Pancreas (tissue), 10 donors: ENCODE results near the gene EXD2. TPM values are rescaled to one million over a fixed set of nuclear protein-coding genes. Genes with fewer than 3 reads are reported as not detected.

Experiments used
- ATAC-seq, 4 donors: fragments of 200-7000 bp; cut with Tn5 transposase; one replicate each; pipeline versions ENCODE4 v1.8.0 to v1.9.1; 2020; ENCODE audit warnings: mild to moderate bottlenecking in 4 of 4, moderate library complexity in 4 of 4
- DNase-seq, 6 donors: peaks; one replicate each; pipeline ENCODE4 v3.0.0-alpha.2; 2020
- FAIRE-seq: peaks from 2 replicates; lab custom pipeline; 2012; peaks lifted over from hg19 to GRCh38; lab: Jason Lieb, UNC
- H3K27ac ChIP-seq, 4 donors: fragments of 200-600 bp; sonication (generic); 1 replicate in 3 of 4; 2 replicates in 1 of 4; pipeline versions ENCODE4 v1.5.0 to v1.8.0; 2020
- H3K27me3 ChIP-seq, 4 donors: fragments of 200-600 bp; one replicate each; pipeline ENCODE4 v1.8.0; 2021
- H3K36me3 ChIP-seq, 3 donors: fragments of 200-600 bp; sonication (generic) in 1 of 3; one replicate each; pipeline versions ENCODE4 v1.5.0 to v1.8.0; 2020 to 2021
- H3K4me1 ChIP-seq, 3 donors: fragments of 200-600 bp; one replicate each; pipeline ENCODE4 v1.8.0; 2021
- H3K4me3 ChIP-seq, 4 donors: fragments of 200-600 bp; sonication (generic) in 2 of 4; one replicate each; pipeline versions ENCODE4 v1.5.0 to v1.8.0; 2020 to 2021
- H3K9me3 ChIP-seq, 4 donors: fragments of 200-600 bp; one replicate each; pipeline ENCODE4 v1.8.0; 2021
- CTCF ChIP-seq, 4 donors: fragments of 200-600 bp; sonication (generic) in 3 of 4; IDR thresholded peaks; one replicate each; pipeline versions ENCODE4 v1.5.0 to v1.8.0; 2021; ENCODE audit warnings: antibody characterized with exemption in 4 of 4
- WGBS, 2 donors: extraction: QIAGEN DNeasy Blood & Tissue Kit; methylation state at CpG; one replicate each; pipeline ENCODE4 v1.1.7; 2013; 5-methylcytosine and 5-hydroxymethylcytosine counted together
- intact Hi-C, 3 donors: fragments of 100-400 bp; cut with DNase I; formaldehyde crosslinking; loops; one replicate each; pipeline versions ENCODE4 v1.11.1 to v1.14.2; 2022
- polyA plus RNA-seq, 2 donors: library from polyadenylated mRNA; stranded (reverse); fragments of 200-250 nt; gene quantifications; one replicate each; pipeline ENCODE4 v1.2.3, GENCODE V29; 2013
- total RNA-seq, 6 donors: library from RNA; stranded (reverse); fragmentation: NEBNext Ultra II Directional in 4 of 6; extraction: Animal tissue kit (Norgen Biotek cat#: 25700) in 4 of 6; gene quantifications; one replicate each; pipeline versions ENCODE4 v1.2.1 to v1.2.4, GENCODE V29; 2021 to 2023
- donor health status: healthy with polysubstance abuse.
- donor health status: DM: no; HTN: no; CAD: no; lungs with moderate emphysema.
- donor health status: DM: no; HTN: no; CAD: no.
- donor health status: control.
- donor health status: control.
- donor health status: Bipolar disorder and iron deficiency.
- donor health status: DM: yes; HTN: yes; CAD: no.
- donor health status: DM: no; HTN: no; CAD: no.
- donor health status: DM: no; HTN: no; CAD: no.
- donor health status: DM: yes; HTN: yes; CAD: no.

EXD2 gene
- total and polyA plus RNA-seq, 8 donors = 9.5 to 24.5 (median 18.5) TPM

GRCh38 chr14:69151458-69152180, 39.7 kb upstream of the EXD2 start:
- Histone ChIP-seq H3K27ac (peak overlapping the region; percentile 83 to 98 (median 88)), H3K9me3 (no peaks in the 10 kb centered on the region), H3K36me3 (no peaks in the 10 kb centered on the region), H3K27me3 (no peaks in the 10 kb centered on the region), H3K4me3 (peak overlapping the region; percentile 89 to 90 (median 90)), H3K4me1 (peaks cover 13 to 38% (median 26%) of the 10 kb centered on the region in 3 donors)
- FAIRE-seq (no peak), ATAC-seq (peak; percentile 72 to 82 (median 74)), DNase-seq (peak; percentile 76 to 91 (median 79))
- WGBS, 2 donors = 0 to 1% methylated on average over 46 to 57 of the region's 57 CpGs
- intact Hi-C loops = no loop called here
- peak; percentile 18 to 29 (median 21) for TF ChIP-seq CTCF (IDR thresholded peaks at IDR 0.05)

GRCh38 chr14:69152181-69152901, 39.0 kb upstream of the EXD2 start:
- H3K4me1 ChIP-seq = peaks cover 13 to 32% (median 24%) of the 10 kb centered on the region in 3 donors
- DNase-seq = peak in 3 of 6 donors; percentile 23 to 62 (median 52)
- H3K9me3 ChIP-seq = no peaks in the 10 kb centered on the region
- H3K4me3 ChIP-seq = peak overlapping the region; percentile 89 to 90 (median 90)
- no peak for TF ChIP-seq CTCF (IDR thresholded peaks at IDR 0.05)
- peak; percentile 25 to 44 (median 28) for ATAC-seq
- no peak for FAIRE-seq
- H3K36me3 ChIP-seq = no peaks in the 10 kb centered on the region
- intact Hi-C loops = no loop called here
- H3K27me3 ChIP-seq = no peaks in the 10 kb centered on the region
- WGBS, 2 donors = 0 to 1% methylated on average over 31 to 38 of the region's 38 CpGs
- H3K27ac ChIP-seq = peak overlapping the region; percentile 83 to 98 (median 88)

- Histone ChIP-seq H3K4me3 (peak within 1 kb of the TSS; percentile 89 to 90 (median 90)), H3K27ac (peak within 1 kb of the TSS; percentile 86 to 98 (median 91)), H3K9me3 (no peaks in the 10 kb centered on the region), H3K27me3 (no peaks in the 10 kb centered on the region), H3K36me3 (no peaks in the 10 kb centered on the region), H3K4me1 (peaks cover 13 to 32% (median 20%) of the 10 kb centered on the region in 3 donors)
- TF ChIP-seq CTCF (IDR thresholded peaks at IDR 0.05) = no peak
- WGBS, 2 donors = 0 to 2% methylated on average over 11 to 26 of the region's 26 CpGs
- no peak for FAIRE-seq
- no peak for ATAC-seq
- intact Hi-C loops = no loop called here
- DNase-seq = peak in 4 of 6 donors; percentile 94 to 97 (median 96)
Observed at GRCh38 chr14:69152902-69153151, 38.5 kb upstream of the EXD2 start, which contains the start of gene DCAF5. DCAF5 (minus strand) TSS chr14:69153119; CDS start chr14:69152978, 141 bp downstream.

- Histone ChIP-seq H3K27ac (peak overlapping the region; percentile 86 to 98 (median 91)), H3K36me3 (no peaks in the 10 kb centered on the region), H3K9me3 (no peaks in the 10 kb centered on the region), H3K4me1 (peaks cover 13 to 32% (median 20%) of the 10 kb centered on the region in 3 donors), H3K27me3 (no peaks in the 10 kb centered on the region), H3K4me3 (peak overlapping the region; percentile 89 to 90 (median 90))
- no peak for FAIRE-seq
- peak; percentile 87 to 92 (median 88) for ATAC-seq
- peak in 3 of 6 donors; percentile 44 to 97 (median 91) for DNase-seq
- intact Hi-C loops = no loop called here
- WGBS, 2 donors = 0% methylated on average over 34 to 72 of the region's 72 CpGs
- TF ChIP-seq CTCF (IDR thresholded peaks at IDR 0.05) = no peak
Observed at GRCh38 chr14:69153152-69153872, 38.0 kb upstream of the EXD2 start.
